GM12891 (cell line): ENCODE measurements around the gene CGB3.

Experiments
- DNase-seq: peaks from one replicate; pipeline ENCODE4 v3.0.0; 2011; ENCODE audit warnings: low spot score; ENCODE audit not compliant: insufficient read length
- FAIRE-seq: peaks from 2 replicates; lab custom pipeline; 2011; peaks lifted over from hg19 to GRCh38; lab: Jason Lieb, UNC
- PAX5 ChIP-seq: IDR thresholded peaks from 2 replicates; pipeline ENCODE4 v1.6.1; 2011; ENCODE audit warnings: low read length, moderate library complexity, mild to moderate bottlenecking; ENCODE audit not compliant: insufficient read depth, severe bottlenecking
- POLR2A ChIP-seq: IDR thresholded peaks from 2 replicates; pipeline ENCODE4 v1.6.1; 2011; ENCODE audit warnings: low read depth, low read length, control low read depth
- POLR2AphosphoS5 ChIP-seq: IDR thresholded peaks from 2 replicates; pipeline ENCODE4 v1.6.1; 2011; ENCODE audit warnings: low read depth, low read length, control low read depth
- POU2F2 ChIP-seq: IDR thresholded peaks from 2 replicates; pipeline ENCODE4 v1.6.1; 2011; ENCODE audit warnings: low read depth, mild to moderate bottlenecking, control low read depth, low read length, moderate library complexity
- SPI1 ChIP-seq: IDR thresholded peaks from 2 replicates; pipeline ENCODE4 v1.6.1; 2011; ENCODE audit warnings: low read depth, low read length, control low read depth
- TAF1 ChIP-seq: IDR thresholded peaks from 2 replicates; pipeline ENCODE4 v1.6.1; 2011; ENCODE audit warnings: low read depth, low read length, control low read depth

Gene CGB3

DNA sequence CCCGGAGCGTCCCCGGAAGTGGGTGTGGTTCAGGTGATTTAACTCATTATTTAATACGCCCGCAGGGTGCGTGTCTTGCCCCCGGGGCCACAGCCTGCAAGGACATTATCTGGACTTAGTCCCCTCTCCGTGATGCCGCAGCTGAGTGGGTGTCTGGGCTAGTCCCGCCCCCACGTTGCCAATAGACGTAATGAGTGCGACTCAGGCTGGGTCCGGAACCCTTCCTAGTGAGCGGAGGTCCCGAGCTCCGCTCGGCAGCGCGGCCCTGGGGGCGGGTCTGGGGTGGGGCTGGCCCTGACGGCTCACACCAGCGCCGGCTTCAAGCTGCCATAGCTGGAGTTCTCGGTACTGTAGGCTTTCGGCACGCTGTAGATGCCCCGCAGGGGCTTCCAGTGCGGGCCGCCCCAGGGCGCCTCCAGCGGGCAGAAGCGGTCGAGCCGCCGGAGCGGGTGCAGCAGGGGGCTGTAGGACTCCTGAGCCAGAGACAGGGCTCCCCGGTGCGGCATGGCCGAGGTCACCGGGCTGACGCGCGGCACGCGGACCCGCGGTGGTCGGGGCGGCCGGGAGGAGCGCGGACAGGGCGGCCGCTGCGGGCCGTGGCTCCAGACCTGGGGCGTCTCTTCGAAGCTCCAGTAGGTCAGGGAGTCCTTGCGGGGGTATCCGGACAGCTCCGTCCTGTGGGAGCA is 6.3 kb downstream of the CGB3 start:
- TF ChIP-seq PAX5 (no peak), SPI1 (no peak), POLR2A (no peak), TAF1 (no peak)
- peak; percentile 45 for FAIRE-seq
- peak; percentile 89 for DNase-seq

DNA sequence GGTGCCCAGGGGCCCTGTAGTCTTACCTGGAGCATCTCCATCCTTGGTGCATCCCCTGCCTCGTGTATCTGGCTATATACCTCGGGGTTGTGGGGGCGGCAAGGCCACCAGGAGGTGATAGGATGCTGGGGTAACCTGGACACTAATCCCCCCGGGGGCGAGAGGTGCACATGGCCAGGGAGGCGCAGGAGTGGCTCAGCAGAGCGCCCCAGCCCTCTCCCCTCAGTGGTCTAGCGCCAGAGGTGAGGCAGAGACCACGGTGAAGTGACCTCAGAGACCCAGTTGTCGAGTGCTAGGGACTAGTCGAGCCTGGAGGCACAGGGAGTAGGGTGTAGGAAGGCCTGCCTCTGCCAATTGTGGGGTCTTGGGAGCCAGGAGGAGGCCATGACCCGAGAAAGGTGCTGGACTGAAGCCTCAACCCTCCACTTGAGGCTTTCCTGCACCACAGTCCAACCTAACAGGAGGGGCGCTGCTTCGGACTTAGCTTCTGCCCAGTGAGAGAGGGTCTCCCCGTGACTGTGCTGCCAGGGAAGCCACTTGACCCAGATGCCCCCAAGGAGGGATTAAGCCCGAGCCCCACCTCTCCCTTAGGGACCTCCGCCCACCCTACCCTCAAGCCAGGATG is 7.0 kb downstream of the CGB3 start, which contains the start of gene LHB:
LHB (minus strand) TSS at position 51 of the 625 bp plus-strand sequence; CDS start at position 41, 10 bp downstream.
- TF ChIP-seq POLR2A: no peak
- no peak for TF ChIP-seq PAX5
- TF ChIP-seq POLR2AphosphoS5: no peak
- no peak for TF ChIP-seq POU2F2
- no peak for TF ChIP-seq SPI1
- TF ChIP-seq TAF1: no peak
- FAIRE-seq (no peak), DNase-seq (no peak)

DNA sequence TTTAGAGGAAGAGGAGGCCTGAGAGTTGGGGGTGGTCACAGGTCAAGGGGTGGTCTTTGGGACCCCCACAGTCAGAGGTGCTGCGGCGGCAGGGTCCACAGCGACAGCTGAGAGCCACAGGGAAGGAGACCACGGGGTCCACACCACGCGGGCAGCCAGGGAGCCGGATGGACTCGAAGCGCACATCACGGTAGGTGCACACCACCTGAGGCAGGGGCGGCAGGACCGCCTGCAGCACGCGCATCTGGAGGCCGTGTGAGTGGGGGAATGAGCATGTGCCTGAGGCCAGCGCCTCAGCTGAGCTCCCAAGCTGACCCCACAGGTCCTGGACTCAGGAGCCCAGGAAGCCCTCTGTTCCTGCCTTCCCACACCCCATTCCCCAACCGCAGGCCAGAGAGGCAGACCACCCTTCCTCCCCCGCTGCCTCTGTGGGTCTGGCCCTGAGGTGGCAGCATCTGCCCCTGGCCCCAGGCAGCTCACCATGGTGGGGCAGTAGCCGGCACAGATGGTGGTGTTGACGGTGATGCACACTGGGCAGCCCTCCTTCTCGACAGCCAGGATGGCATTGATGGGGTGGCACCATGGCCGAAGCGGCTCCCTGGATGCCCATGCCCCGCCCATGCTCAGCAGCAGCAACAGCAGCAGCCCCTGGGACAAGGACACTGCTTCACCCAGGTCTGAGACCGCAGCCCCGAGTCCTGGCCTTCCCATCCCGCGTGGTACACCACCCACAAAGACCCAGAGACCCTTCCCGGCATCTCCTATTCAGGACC is 7.9 kb downstream of the CGB3 start:
- FAIRE-seq (no peak), DNase-seq (no peak)
- TF ChIP-seq POU2F2 (no peak), POLR2A (no peak)

DNA sequence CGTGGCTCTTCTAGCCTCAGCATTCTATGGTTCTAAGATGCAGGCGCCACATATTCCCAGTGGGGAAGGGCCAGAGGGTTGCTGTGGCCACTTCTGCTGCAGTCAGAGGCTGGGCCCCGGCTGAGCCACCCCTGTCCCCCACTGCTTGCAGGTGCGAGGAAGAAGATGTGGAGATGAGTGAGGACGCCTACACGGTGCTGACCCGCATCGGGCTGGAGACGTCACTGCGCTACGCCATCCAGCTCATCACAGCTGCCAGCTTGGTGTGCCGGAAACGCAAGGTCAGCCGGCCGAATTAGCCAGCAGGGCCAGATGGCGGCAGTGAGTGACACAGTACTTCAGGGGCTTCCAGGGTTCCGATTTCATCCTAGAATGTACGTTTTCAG is 9.3 kb downstream of the CGB3 start:
- DNase-seq (no peak), FAIRE-seq (no peak)
- TF ChIP-seq POLR2A: no peak
- TF ChIP-seq TAF1: no peak
- TF ChIP-seq POU2F2: no peak
- TF ChIP-seq SPI1: no peak
- TF ChIP-seq POLR2AphosphoS5: no peak
- TF ChIP-seq PAX5: no peak

DNA sequence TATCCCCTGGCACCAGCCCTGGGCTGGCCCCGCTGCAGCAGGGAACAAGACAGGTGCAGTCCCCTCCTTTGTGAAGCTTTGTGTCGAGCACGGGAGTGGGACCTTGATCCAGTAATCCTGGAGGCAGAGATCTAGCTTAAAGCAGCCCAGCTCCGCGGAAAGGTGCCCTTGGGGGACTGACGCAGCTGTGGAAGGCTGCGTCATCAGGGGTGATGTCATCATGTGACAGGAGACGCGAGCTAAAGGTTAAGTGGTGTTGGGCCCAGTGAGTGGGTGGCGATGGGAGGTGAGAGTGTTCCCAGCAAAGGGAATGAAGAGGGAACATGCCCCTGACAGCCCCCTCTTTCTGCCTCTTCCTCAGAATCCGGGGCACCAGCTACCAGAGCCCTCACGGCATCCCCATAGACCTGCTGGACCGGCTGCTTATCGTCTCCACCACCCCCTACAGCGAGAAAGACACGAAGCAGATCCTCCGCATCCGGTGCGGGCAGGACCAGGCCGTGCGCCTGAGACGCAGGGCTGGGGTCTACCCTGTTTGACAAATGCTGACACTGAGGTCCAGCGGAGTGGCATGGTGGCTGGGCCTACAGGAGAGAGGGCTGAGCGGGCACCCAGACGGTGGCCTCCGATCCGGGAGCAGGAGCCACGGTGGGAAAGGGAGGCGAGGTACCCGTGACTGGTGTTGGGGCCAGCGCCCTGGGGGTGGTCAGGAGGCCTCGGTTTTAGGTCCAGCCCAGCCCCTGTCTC is 9.8 kb downstream of the CGB3 start:
- DNase-seq (no peak), FAIRE-seq (no peak)
- TF ChIP-seq POLR2A (no peak), PAX5 (no peak), TAF1 (no peak), POLR2AphosphoS5 (no peak)

DNA sequence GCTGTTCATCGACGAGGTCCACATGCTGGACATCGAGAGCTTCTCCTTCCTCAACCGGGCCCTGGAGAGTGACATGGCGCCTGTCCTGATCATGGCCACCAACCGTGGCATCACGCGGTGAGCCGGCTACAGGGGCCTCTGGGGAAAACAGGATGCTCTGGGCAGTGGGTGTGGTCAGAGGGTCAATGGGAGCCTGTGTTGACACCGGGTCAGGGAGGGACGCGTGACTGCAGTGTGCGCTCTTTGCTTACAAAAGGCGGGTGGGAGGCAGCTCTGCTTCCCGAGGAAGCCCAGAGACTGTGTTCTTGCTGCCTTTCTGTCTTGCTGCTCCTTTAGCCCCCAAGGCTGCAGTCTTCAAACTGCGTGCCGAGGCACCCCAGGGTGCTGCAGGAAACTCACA is 12.9 kb downstream of the CGB3 start:
- FAIRE-seq: no peak
- no peak for TF ChIP-seq PAX5
- TF ChIP-seq POLR2A: no peak
- TF ChIP-seq POU2F2: no peak
- no peak for TF ChIP-seq POLR2AphosphoS5
- TF ChIP-seq TAF1: no peak
- TF ChIP-seq SPI1: no peak
- no peak for DNase-seq

DNA sequence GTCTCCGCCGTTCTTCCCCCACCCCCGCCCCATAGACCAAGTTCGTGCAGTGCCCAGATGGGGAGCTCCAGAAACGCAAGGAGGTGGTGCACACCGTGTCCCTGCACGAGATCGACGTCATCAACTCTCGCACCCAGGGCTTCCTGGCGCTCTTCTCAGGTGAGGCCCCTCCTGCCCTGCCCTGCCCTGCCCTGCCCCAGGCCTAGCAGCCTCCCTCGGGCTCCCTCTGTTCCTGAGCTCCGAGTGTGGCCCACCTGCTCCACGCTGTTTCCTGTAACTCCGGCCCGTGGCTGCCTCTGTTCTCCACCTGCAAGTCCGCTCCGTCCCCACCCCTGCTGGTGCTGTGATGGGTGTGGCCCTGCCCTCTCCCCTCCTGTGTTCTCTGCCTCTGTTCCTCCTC is 13.7 kb downstream of the CGB3 start:
- DNase-seq: no peak
- FAIRE-seq: no peak
- TF ChIP-seq SPI1: no peak

DNA sequence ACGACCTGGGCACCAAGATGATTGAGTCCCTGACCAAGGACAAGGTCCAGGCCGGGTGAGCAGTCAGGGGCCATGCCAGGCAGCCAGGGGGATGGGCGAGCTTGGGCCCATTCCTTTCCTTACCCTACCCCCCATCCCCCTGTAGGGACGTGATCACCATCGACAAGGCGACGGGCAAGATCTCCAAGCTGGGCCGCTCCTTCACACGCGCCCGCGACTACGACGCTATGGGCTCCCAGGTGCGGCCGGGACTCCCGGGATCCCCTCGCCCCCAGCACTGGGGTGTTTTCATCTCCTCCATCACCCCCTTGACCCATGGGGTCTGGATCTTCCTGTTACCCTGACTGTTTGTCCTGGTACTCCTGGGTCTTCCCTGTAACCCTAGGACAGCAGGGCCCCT is 14.3 kb downstream of the CGB3 start:
- FAIRE-seq (no peak), DNase-seq (no peak)
- TF ChIP-seq PAX5 (no peak), POU2F2 (no peak), SPI1 (no peak), POLR2AphosphoS5 (no peak)

DNA sequence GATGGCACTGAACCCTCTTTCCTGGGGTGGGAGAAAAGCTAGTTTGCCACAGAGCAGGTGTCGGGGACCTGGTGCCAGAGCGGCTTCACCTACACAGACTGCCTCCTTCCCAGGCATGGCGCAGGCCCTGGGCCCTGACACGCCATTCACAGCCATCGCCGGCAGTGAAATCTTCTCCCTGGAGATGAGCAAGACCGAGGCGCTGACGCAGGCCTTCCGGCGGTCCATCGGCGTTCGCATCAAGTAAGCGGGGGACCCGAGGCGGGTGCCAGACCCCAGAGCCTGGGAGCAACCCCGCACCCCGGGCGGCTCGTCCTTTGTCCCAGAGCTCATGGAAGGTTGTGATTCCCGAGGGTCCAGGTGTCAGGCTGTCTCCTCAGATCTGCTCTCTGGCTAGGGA is 17.2 kb downstream of the CGB3 start:
- DNase-seq: no peak
- no peak for FAIRE-seq
- TF ChIP-seq SPI1: no peak
- no peak for TF ChIP-seq POLR2A

DNA sequence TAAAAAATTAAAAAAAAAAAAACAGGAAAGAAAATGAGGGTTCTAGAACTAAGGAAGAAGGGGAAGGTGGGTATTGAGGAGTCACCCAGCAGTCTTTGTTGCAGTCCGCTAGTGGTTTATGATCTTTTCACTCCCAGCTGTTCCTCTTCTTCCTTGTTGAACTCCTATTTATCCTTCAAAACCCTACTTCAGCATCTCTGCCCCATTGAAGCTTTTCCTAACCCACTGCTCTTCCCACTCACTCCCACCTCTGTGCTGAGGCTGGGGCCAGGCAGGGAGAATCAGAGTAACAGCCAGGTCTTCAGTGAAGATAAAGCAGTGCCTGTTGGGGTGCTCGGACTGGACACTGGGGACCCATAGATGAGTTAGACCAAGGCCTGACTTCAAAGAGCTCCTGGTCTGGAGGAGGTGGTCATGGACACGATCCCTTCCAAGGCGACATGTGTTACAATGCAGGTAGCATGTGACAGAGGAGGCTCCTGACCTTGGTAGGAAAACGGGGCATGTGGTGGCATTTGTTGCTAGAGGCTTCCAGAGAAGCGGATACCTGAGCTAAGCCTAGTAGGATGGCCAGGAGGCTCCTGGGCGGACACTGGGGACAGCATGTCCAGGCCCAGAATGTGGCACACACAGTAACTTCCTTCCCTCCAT is 19.0 kb downstream of the CGB3 start:
- no peak for DNase-seq
- FAIRE-seq: no peak
- TF ChIP-seq SPI1: no peak
- TF ChIP-seq TAF1: no peak
- no peak for TF ChIP-seq PAX5
- no peak for TF ChIP-seq POU2F2
- no peak for TF ChIP-seq POLR2A
- no peak for TF ChIP-seq POLR2AphosphoS5
